Measurements from ENCODE around the gene VGLL3. TPM values are rescaled to one million over a fixed set of nuclear protein-coding genes. Genes with fewer than 3 reads are reported as not detected.

VGLL3 gene
- polyA plus RNA-seq, 1 experiment, result 98.8 TPM

- Histone ChIP-seq H3K36me3 (ENCODE audit: control insufficient read depth, insufficient read depth, low read length) (no peaks in the 10 kb centered on the region), H3K4me3 (ENCODE audit: low read depth, low read length) (peak overlapping the region; percentile 88), H3K27me3 (ENCODE audit: control insufficient read depth, insufficient read depth, low read length) (no peaks in the 10 kb centered on the region)
- TF ChIP-seq CTCF (IDR thresholded peaks at IDR 0.05; ENCODE audit: insufficient read depth, low read depth, low read length), result no peak
- DNase-seq (ENCODE audit: low read depth), result no peak
- POLR2A ChIA-PET, result no interaction called here
- CTCF ChIA-PET, result no interaction called here
These were observed 1.3 kb downstream of the VGLL3 start for GRCh38 chr3:86989611-86990010.

GRCh38 chr3:86989006-86989405 is 1.9 kb downstream of the VGLL3 start:
- Histone ChIP-seq H3K36me3 (ENCODE audit: control insufficient read depth, insufficient read depth, low read length) (no peaks in the 10 kb centered on the region), H3K27me3 (ENCODE audit: control insufficient read depth, insufficient read depth, low read length) (no peaks in the 10 kb centered on the region), H3K4me3 (ENCODE audit: low read depth, low read length) (peak overlapping the region; percentile 88)
- no peak for TF ChIP-seq CTCF (IDR thresholded peaks at IDR 0.05; ENCODE audit: insufficient read depth, low read depth, low read length)
- no peak for DNase-seq (ENCODE audit: low read depth)
- ChIA-PET POLR2A (no interaction called here), CTCF (no interaction called here)

- ChIA-PET CTCF (interaction anchor here (0.5 kb wide), 1 partner anchor 123 kb away, joined by 3 read pairs; no protein-coding TSS in a partner anchor), POLR2A (no interaction called here)
- H3K4me3 ChIP-seq (ENCODE audit: low read depth, low read length), result peak overlapping the region; percentile 88
These were observed 2.7 kb downstream of the VGLL3 start for GRCh38 chr3:86988235-86988634.

GRCh38 chr3:86987421-86987715 is 3.6 kb downstream of the VGLL3 start:
- no peaks in the 10 kb centered on the region for H3K36me3 ChIP-seq (ENCODE audit: control insufficient read depth, insufficient read depth, low read length)
- CTCF ChIA-PET, result interaction anchor here (0.8 to 1.1 kb wide), 2 partner anchors 95 to 181 kb away, joined by 3 to 4 read pairs; no protein-coding TSS in a partner anchor
- no peak for TF ChIP-seq CTCF (IDR thresholded peaks at IDR 0.05; ENCODE audit: insufficient read depth, low read depth, low read length)
- no peak for DNase-seq (ENCODE audit: low read depth)
- H3K4me3 ChIP-seq (ENCODE audit: low read depth, low read length), result peak overlapping the region; percentile 88
- H3K27me3 ChIP-seq (ENCODE audit: control insufficient read depth, insufficient read depth, low read length), result no peaks in the 10 kb centered on the region
- POLR2A ChIA-PET, result interaction anchor here (1.0 kb wide), 1 partner anchor 50 kb away, joined by 4 read pairs; no protein-coding TSS in a partner anchor

More at GRCh38 chr3:86988235-86988634, 2.7 kb downstream of the VGLL3 start:
- peak; percentile 49 for DNase-seq (ENCODE audit: low read depth)
- no peaks in the 10 kb centered on the region for H3K36me3 ChIP-seq (ENCODE audit: control insufficient read depth, insufficient read depth, low read length)
- TF ChIP-seq CTCF (IDR thresholded peaks at IDR 0.05; ENCODE audit: insufficient read depth, low read depth, low read length), result no peak
- H3K27me3 ChIP-seq (ENCODE audit: control insufficient read depth, insufficient read depth, low read length), result no peaks in the 10 kb centered on the region

GRCh38 chr3:86986671-86987420 is 4.1 kb downstream of the VGLL3 start:
- ChIA-PET CTCF (interaction anchor here (0.8 to 1.1 kb wide), 3 partner anchors 96 to 212 kb away, joined by 3 to 4 read pairs (median 4); no protein-coding TSS in a partner anchor), POLR2A (interaction anchor here (0.5 to 1.0 kb wide), 3 partner anchors 49 to 238 kb away, joined by 4 to 9 read pairs (median 4); no protein-coding TSS in a partner anchor)
- Histone ChIP-seq H3K4me3 (ENCODE audit: low read depth, low read length) (peak overlapping the region; percentile 88), H3K27me3 (ENCODE audit: control insufficient read depth, insufficient read depth, low read length) (no peaks in the 10 kb centered on the region), H3K36me3 (ENCODE audit: control insufficient read depth, insufficient read depth, low read length) (no peaks in the 10 kb centered on the region)
- no peak for DNase-seq (ENCODE audit: low read depth)
- no peak for TF ChIP-seq CTCF (IDR thresholded peaks at IDR 0.05; ENCODE audit: insufficient read depth, low read depth, low read length)
